HG03103 (cell line): ENCODE measurements around the gene FSIP1.

Experiments
- ATAC-seq: cut with Tn5 transposase; IDR thresholded peaks from one replicate; pipeline ENCODE4 v1.9.1; 2021; ENCODE audit warnings: low read depth; ENCODE audit not compliant: unreplicated experiment

FSIP1 gene

GRCh38 chr15:39792844-39793335 is 10.2 kb upstream of the FSIP1 start:
- no peak for ATAC-seq

- no peak for ATAC-seq
Observed at GRCh38 chr15:39792025-39792843, 9.6 kb upstream of the FSIP1 start.

- ATAC-seq = no peak
Observed at GRCh38 chr15:39789736-39790135, 7.1 kb upstream of the FSIP1 start.

GRCh38 chr15:39788800-39789565 is 6.3 kb upstream of the FSIP1 start:
- no peak for ATAC-seq

- no peak for ATAC-seq
Observed at GRCh38 chr15:39788108-39788507, 5.5 kb upstream of the FSIP1 start.

- no peak for ATAC-seq
Observed at GRCh38 chr15:39787479-39787878, 4.8 kb upstream of the FSIP1 start.

GRCh38 chr15:39786447-39787056 is 3.9 kb upstream of the FSIP1 start:
- no peak for ATAC-seq

- ATAC-seq = no peak
Observed at GRCh38 chr15:39785841-39786240, 3.2 kb upstream of the FSIP1 start.

GRCh38 chr15:39785139-39785538 is 2.5 kb upstream of the FSIP1 start:
- no peak for ATAC-seq

GRCh38 chr15:39784638-39785037 is 2.0 kb upstream of the FSIP1 start:
- no peak for ATAC-seq

- ATAC-seq = no peak
Observed at GRCh38 chr15:39784125-39784524, 1.5 kb upstream of the FSIP1 start.

GRCh38 chr15:39783244-39783820 is 691 bp upstream of the FSIP1 start:
- ATAC-seq = no peak

GRCh38 chr15:39781967-39782302 is 706 bp downstream of the FSIP1 start:
- no peak for ATAC-seq

GRCh38 chr15:39781147-39781966 is 1.3 kb downstream of the FSIP1 start:
- ATAC-seq = no peak

GRCh38 chr15:39778021-39778420 is 4.6 kb downstream of the FSIP1 start:
- ATAC-seq = no peak

- ATAC-seq = no peak
Observed at GRCh38 chr15:39777496-39777895, 5.1 kb downstream of the FSIP1 start.

GRCh38 chr15:39776068-39776467 is 6.6 kb downstream of the FSIP1 start:
- no peak for ATAC-seq

GRCh38 chr15:39774688-39775267 is 7.9 kb downstream of the FSIP1 start:
- ATAC-seq = no peak

GRCh38 chr15:39770748-39771689 is 11.6 kb downstream of the FSIP1 start:
- no peak for ATAC-seq
